Tibial nerve (tissue), 3 donors: ENCODE results near the gene SLC25A47.

ENCODE experiments used
- CTCF ChIP-seq, 5 experiments: fragments of 200-600 bp in 3 of 5; fragments of 450-650 bp in 2 of 5; sonication (generic) in 3 of 5; IDR thresholded peaks; one replicate each; pipeline ENCODE4 v1.5.1; 2016 to 2019; ENCODE audit warnings: antibody characterized with exemption in 5 of 5, mild to moderate bottlenecking in 3 of 5, moderate library complexity in 2 of 5
- POLR2A ChIP-seq, 2 donors: fragments of 450-650 bp; IDR thresholded peaks; one replicate each; pipeline ENCODE4 v1.6.1; 2017; ENCODE audit warnings: antibody characterized with exemption in 2 of 2, mild to moderate bottlenecking in 2 of 2, moderate library complexity in 2 of 2

- TF ChIP-seq CTCF (IDR thresholded peaks at IDR 0.05) (no peak), POLR2A (IDR thresholded peaks at IDR 0.05) (no peak)
Observed at GRCh38 chr14:100282766-100283419, 40.2 kb upstream of the SLC25A47 start.
